CD4-positive, alpha-beta memory T cell (primary cell): Measurements from ENCODE around the gene NCF1. TPM values are rescaled to one million over a fixed set of nuclear protein-coding genes. Genes with fewer than 3 reads are reported as not detected.
"Not testable (repeated sequence)": the region's sequence is repeated elsewhere in the genome, so short reads cannot be mapped to it uniquely, and the experiment has no call there.

Source experiments
- CTCF ChIA-PET: fragments of 350-600 bp; sonication (Branson Sonifier 250); formaldehyde crosslinking; loops from one replicate; lab custom pipeline; 2021; ENCODE audit warnings: inconsistent platforms; ENCODE audit not compliant: partially characterized antibody; lab: Charles Lee
- POLR2A ChIA-PET: fragments of 350-600 bp; sonication (Branson Sonifier 250); formaldehyde crosslinking; loops from one replicate; lab custom pipeline; 2021; ENCODE audit not compliant: partially characterized antibody; lab: Charles Lee
- DNase-seq, 5 donors: peaks; one replicate each; pipeline versions ENCODE4 v3.0.0 to v3.0.0-alpha.2; 2020 to 2022; ENCODE audit warnings: mixed read lengths in 1 of 5
- H3K27ac ChIP-seq: one replicate; pipeline ENCODE4 v1.7.0; 2013; ENCODE audit warnings: low read depth, low read length
- H3K27me3 ChIP-seq: 2 replicates; pipeline ENCODE4 v1.7.0; 2013; ENCODE audit warnings: mild to moderate bottlenecking, low read length, moderate library complexity; ENCODE audit not compliant: insufficient read depth
- H3K36me3 ChIP-seq: 2 replicates; pipeline ENCODE4 v1.7.0; 2013; ENCODE audit warnings: mild to moderate bottlenecking, low read length, moderate library complexity; ENCODE audit not compliant: insufficient read depth
- H3K4me1 ChIP-seq: 2 replicates; pipeline ENCODE4 v1.7.0; 2013; ENCODE audit warnings: mild to moderate bottlenecking, low read length, moderate library complexity; ENCODE audit not compliant: insufficient read depth
- H3K4me3 ChIP-seq, 2 donors: one replicate each; pipeline ENCODE4 v1.7.0; 2013; ENCODE audit warnings: low read length in 2 of 2, mild to moderate bottlenecking in 1 of 2
- H3K9me3 ChIP-seq, 2 donors: one replicate each; pipeline ENCODE4 v1.7.0; 2013; ENCODE audit warnings: low read length in 2 of 2, control low read depth in 1 of 2; ENCODE audit not compliant: control insufficient read depth in 1 of 2
- H3K27ac Mint-ChIP-seq, 7 donors: one replicate each; pipeline ENCODE4 v1.8.0; 2020 to 2021; ENCODE audit warnings: mixed read lengths in 7 of 7, mild to moderate bottlenecking in 6 of 7, inconsistent platforms in 3 of 7, moderate library complexity in 3 of 7
- H3K27me3 Mint-ChIP-seq, 2 donors: one replicate each; pipeline ENCODE4 v1.8.0; 2020 to 2021; ENCODE audit warnings: mixed read lengths in 2 of 2
- H3K36me3 Mint-ChIP-seq, 2 donors: one replicate each; pipeline ENCODE4 v1.8.0; 2020 to 2021; ENCODE audit warnings: mixed read lengths in 2 of 2, inconsistent platforms in 1 of 2, mild to moderate bottlenecking in 1 of 2
- H3K4me1 Mint-ChIP-seq, 4 donors: one replicate each; pipeline ENCODE4 v1.8.0; 2020 to 2021; ENCODE audit warnings: mixed read lengths in 4 of 4, mild to moderate bottlenecking in 1 of 4
- H3K4me3 Mint-ChIP-seq, 8 donors: one replicate each; pipeline ENCODE4 v1.8.0; 2020 to 2021; ENCODE audit warnings: mixed read lengths in 8 of 8, mild to moderate bottlenecking in 7 of 8, moderate library complexity in 6 of 8, inconsistent platforms in 3 of 8
- H3K9me3 Mint-ChIP-seq, 8 donors: one replicate each; pipeline ENCODE4 v1.8.0; 2020 to 2021; ENCODE audit warnings: mixed read lengths in 8 of 8, mild to moderate bottlenecking in 5 of 8, inconsistent platforms in 3 of 8, moderate library complexity in 1 of 8
- intact Hi-C: fragments of 100-400 bp; cut with micrococcal nuclease; formaldehyde crosslinking; loops from one replicate; pipeline ENCODE4 v1.15.1; 2023
- polyA plus RNA-seq, 2 donors: library from polyadenylated mRNA; unstranded; fragments of 300-500 nt; fragmentation: Illumina TruSeq; gene quantifications; one replicate each; pipeline ENCODE4 v1.2.3, GENCODE V29; 2021
- total RNA-seq, 2 experiments: library from RNA; stranded (reverse); gene quantifications; one replicate each; pipeline ENCODE4 v1.2.3, GENCODE V29; 2021

The NCF1 gene
- total and polyA plus RNA-seq, 4 experiments from 2014 or later: 3.6 to 8.1 (median 5.9) TPM

DNA sequence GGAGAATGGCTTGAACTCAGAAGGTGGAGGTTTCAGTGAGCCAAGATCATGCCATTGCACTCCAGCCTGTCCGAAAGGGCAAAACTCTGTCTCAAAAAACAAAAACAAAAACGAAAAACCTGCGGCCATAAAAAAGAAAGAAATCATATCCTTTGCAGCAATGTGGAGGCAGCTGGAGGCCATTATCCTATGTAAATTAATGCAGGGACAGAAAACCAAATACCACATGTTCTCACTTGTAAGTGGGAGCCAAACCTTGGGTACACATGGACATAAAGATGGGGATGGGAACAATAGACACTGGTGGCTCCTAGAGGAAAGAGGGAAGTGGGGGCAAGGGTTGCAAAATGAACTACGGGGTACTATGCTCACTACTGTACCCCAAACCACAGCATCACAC, 56.6 kb downstream of the NCF1 start:
- H3K4me1 ChIP-seq, H3K9me3 Mint-ChIP-seq, DNase-seq, H3K4me1 Mint-ChIP-seq, H3K4me3 ChIP-seq, H3K36me3 Mint-ChIP-seq, POLR2A ChIA-PET, intact Hi-C loops, H3K36me3 ChIP-seq, H3K27me3 ChIP-seq, CTCF ChIA-PET, H3K4me3 Mint-ChIP-seq, H3K9me3 ChIP-seq, H3K27ac ChIP-seq, H3K27me3 Mint-ChIP-seq, H3K27ac Mint-ChIP-seq: not testable (repeated sequence)

Other genes starting within 250 kb of the NCF1 start
- gene GTF2I, start 116.3 kb upstream of the NCF1 start, total RNA-seq: 100 to 1,000 TPM; 144 to 156 TPM
- gene GTF2I, start 116.3 kb upstream of the NCF1 start, polyA plus RNA-seq: 10 to 100 TPM; 20.5 to 75.1 TPM
- 10 to 100 TPM; 34.0 to 35.9 TPM for gene GTF2IRD2, start 77.6 kb downstream of the NCF1 start, total RNA-seq
- gene GTF2IRD2, start 77.6 kb downstream of the NCF1 start, polyA plus RNA-seq: 10 to 100 TPM; 12.2 to 13.8 TPM
- gene CASTOR2, start 190.7 kb downstream of the NCF1 start, total RNA-seq: 1 to 10 TPM; 3.4 to 3.9 TPM
- under 1 TPM; 0.55 to 0.96 TPM for gene CASTOR2, start 190.7 kb downstream of the NCF1 start, polyA plus RNA-seq